Nephron (organoid): ENCODE results near the gene WDR7.
A peak's percentile ranks its signal among the peaks of the same experiment; 100 is the strongest.

Experiments used
- H3K27ac Mint-ChIP-seq, 3 experiments: 2 replicates each; pipeline ENCODE4 v1.8.0; 2020; ENCODE audit warnings: mixed read lengths in 3 of 3, mild to moderate bottlenecking in 2 of 3, moderate library complexity in 1 of 3
- H3K27me3 Mint-ChIP-seq: 2 replicates; pipeline ENCODE4 v1.8.0; 2021; ENCODE audit warnings: low read depth, mild to moderate bottlenecking, moderate library complexity, mixed read lengths
- H3K36me3 Mint-ChIP-seq: 2 replicates; pipeline ENCODE4 v1.8.0; 2020; ENCODE audit warnings: low read depth, mixed read lengths
- H3K4me1 Mint-ChIP-seq: 2 replicates; pipeline ENCODE4 v1.8.0; 2020; ENCODE audit warnings: mixed read lengths
- H3K4me3 Mint-ChIP-seq, 3 experiments: 2 replicates each; pipeline ENCODE4 v1.8.0; 2020; ENCODE audit warnings: mild to moderate bottlenecking in 3 of 3, mixed read lengths in 3 of 3, moderate library complexity in 2 of 3
- H3K9me3 Mint-ChIP-seq: 2 replicates; pipeline ENCODE4 v1.8.0; 2020; ENCODE audit warnings: mixed read lengths
- TF ChIP-seq, protein P1 (sequence below), 3 experiments: fragments of 200-600 bp; sonication (generic); IDR thresholded peaks; one replicate each; pipeline ENCODE4 v1.5.0; 2021; ENCODE audit warnings: antibody characterized with exemption in 3 of 3; ENCODE audit not compliant: unreplicated experiment in 3 of 3

Gene WDR7

DNA sequence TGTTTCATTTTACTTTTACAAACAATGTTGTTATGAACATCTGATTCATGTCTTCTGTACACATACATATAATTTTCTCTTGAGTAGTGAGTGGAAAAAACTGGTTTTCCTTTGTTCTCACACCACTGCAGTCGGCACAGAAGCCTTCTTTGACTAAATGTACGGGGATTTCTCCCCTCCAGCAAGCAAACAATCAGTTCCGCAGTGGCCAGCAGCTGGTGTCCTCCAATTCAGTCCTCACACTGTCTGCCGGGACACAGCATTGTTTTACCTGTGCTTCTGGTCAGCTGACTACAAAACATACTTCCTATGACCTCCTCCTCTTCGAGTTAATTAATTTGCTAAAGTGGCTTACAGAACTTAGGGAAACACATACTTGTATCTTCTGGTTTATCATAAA lies 202.8 kb downstream of the WDR7 start:
- peaks cover 5% of the 10 kb centered on the region for H3K36me3 Mint-ChIP-seq
- TF ChIP-seq, protein P1, sequence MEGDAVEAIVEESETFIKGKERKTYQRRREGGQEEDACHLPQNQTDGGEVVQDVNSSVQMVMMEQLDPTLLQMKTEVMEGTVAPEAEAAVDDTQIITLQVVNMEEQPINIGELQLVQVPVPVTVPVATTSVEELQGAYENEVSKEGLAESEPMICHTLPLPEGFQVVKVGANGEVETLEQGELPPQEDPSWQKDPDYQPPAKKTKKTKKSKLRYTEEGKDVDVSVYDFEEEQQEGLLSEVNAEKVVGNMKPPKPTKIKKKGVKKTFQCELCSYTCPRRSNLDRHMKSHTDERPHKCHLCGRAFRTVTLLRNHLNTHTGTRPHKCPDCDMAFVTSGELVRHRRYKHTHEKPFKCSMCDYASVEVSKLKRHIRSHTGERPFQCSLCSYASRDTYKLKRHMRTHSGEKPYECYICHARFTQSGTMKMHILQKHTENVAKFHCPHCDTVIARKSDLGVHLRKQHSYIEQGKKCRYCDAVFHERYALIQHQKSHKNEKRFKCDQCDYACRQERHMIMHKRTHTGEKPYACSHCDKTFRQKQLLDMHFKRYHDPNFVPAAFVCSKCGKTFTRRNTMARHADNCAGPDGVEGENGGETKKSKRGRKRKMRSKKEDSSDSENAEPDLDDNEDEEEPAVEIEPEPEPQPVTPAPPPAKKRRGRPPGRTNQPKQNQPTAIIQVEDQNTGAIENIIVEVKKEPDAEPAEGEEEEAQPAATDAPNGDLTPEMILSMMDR (IDR thresholded peaks at IDR 0.05; ENCODE audit: unreplicated experiment in 3 of 3) = no peak
- no peak overlapping the region for H3K4me3 Mint-ChIP-seq
- H3K27ac Mint-ChIP-seq = no peak overlapping the region
- no peaks in the 10 kb centered on the region for H3K27me3 Mint-ChIP-seq
- peaks cover 1% of the 10 kb centered on the region for H3K9me3 Mint-ChIP-seq
- no peaks in the 10 kb centered on the region for H3K4me1 Mint-ChIP-seq

DNA sequence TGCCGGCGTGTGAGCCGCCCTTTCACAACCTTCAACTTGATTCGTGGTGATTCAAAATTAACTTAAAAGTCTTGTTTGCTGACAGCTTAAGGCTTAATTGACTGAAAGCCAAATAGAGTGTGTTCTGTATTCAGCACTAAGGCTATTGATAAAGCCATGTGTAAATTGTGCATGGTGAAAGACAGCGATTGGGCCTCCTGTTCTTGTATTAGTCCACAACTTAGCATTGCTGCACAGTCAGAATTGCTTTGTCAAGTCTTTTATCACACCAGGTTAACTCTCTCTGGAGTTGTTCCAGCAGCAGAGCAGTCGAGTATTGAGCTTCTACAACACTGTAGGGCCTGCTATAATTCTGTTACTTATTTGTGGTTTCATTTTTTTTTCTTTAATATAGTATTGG lies 210.1 kb downstream of the WDR7 start:
- Mint-ChIP-seq H3K36me3 (peaks cover 3% of the 10 kb centered on the region), H3K4me3 (no peak overlapping the region), H3K4me1 (no peaks in the 10 kb centered on the region), H3K27me3 (no peaks in the 10 kb centered on the region), H3K27ac (no peak overlapping the region), H3K9me3 (no peaks in the 10 kb centered on the region)
- TF ChIP-seq, protein P1 (IDR thresholded peaks at IDR 0.05; ENCODE audit: unreplicated experiment in 3 of 3) = no peak

GRCh38 chr18:56869189-56869777 lies 218.1 kb downstream of the WDR7 start:
- Mint-ChIP-seq H3K9me3 (no peaks in the 10 kb centered on the region), H3K27me3 (no peaks in the 10 kb centered on the region), H3K36me3 (no peaks in the 10 kb centered on the region), H3K27ac (no peak overlapping the region), H3K4me3 (no peak overlapping the region), H3K4me1 (peaks cover 10% of the 10 kb centered on the region)
- TF ChIP-seq, protein P1 (IDR thresholded peaks at IDR 0.05; ENCODE audit: unreplicated experiment in 3 of 3) = peak; percentile 64 to 72 (median 65)

- Mint-ChIP-seq H3K9me3 (no peaks in the 10 kb centered on the region), H3K4me1 (peaks cover 10% of the 10 kb centered on the region), H3K4me3 (no peak overlapping the region), H3K27me3 (no peaks in the 10 kb centered on the region), H3K36me3 (no peaks in the 10 kb centered on the region), H3K27ac (no peak overlapping the region)
- TF ChIP-seq, protein P1 (IDR thresholded peaks at IDR 0.05; ENCODE audit: unreplicated experiment in 3 of 3) = no peak
Measured at GRCh38 chr18:56870982-56871381, 219.8 kb downstream of the WDR7 start.

DNA sequence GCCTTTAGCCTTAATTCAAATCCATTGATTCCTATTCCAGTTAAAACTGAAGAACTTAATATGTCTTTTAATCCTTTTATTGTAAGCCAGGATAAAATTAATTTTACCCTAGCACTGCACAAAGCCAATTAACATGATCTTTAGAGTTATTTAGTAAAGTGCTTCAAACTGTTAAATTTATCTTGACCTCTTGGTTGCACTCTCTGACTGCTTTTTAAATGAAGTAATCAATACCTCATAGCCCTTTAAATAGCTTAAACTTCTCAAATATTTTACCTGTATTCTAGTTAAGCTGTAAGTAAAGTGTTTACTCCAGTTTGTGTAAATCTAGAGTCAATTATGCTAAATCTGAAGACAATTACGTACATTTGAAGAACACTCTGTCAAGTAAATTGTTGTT lies 221.0 kb downstream of the WDR7 start:
- no peak overlapping the region for H3K4me3 Mint-ChIP-seq
- peaks cover 10% of the 10 kb centered on the region for H3K4me1 Mint-ChIP-seq
- TF ChIP-seq, protein P1 (IDR thresholded peaks at IDR 0.05; ENCODE audit: unreplicated experiment in 3 of 3) = no peak

DNA sequence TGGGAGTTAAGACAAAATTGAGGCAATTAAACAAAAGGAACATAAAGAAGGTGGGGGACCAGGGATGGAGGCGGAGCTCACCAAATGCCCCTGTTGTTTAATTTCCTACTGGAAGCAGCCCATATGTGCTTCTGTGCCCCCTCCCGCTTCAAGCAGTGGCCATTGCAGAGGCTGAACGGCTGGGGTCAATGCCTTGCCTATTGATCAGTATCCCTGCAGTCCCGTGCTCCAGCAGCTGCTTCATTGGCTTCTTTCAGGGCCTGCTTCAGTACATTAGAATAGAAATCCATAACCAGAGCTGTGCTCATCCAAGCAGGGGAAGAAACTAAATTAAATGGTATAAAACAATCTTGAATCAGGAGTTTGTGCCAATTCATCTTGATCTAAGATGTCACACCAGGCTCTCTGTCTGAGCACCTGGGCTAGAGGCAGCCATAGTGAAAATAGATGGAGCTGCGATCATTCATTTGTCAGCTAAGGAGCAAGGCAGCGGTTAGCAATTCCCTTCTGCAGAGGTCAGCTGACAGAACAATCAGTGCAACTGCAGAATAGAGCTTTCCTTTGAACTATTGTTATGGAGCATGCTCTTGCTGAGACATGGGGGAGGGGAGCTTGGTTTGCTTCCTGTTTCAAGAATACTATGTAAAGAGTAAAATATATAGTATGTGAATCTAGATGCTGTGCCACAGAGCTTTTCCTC lies 222.4 kb downstream of the WDR7 start:
- Mint-ChIP-seq H3K27ac (peak overlapping the region in 2 of 3 experiments; percentile 10 to 63), H3K9me3 (no peaks in the 10 kb centered on the region), H3K27me3 (no peaks in the 10 kb centered on the region), H3K4me3 (no peak overlapping the region), H3K4me1 (peaks cover 10% of the 10 kb centered on the region), H3K36me3 (no peaks in the 10 kb centered on the region)
- TF ChIP-seq, protein P1 (IDR thresholded peaks at IDR 0.05; ENCODE audit: unreplicated experiment in 3 of 3) = no peak

More for the DNA sequence above, 221.0 kb downstream of the WDR7 start:
- Mint-ChIP-seq H3K27me3 (no peaks in the 10 kb centered on the region), H3K9me3 (no peaks in the 10 kb centered on the region), H3K27ac (no peak overlapping the region), H3K36me3 (no peaks in the 10 kb centered on the region)
